DMS153 treated with DMSO at 0.1 percent for 48 hours (cell line): ENCODE measurements around the gene CCL11.
A peak's percentile ranks its signal among the peaks of the same experiment; 100 is the strongest.
"Not testable (repeated sequence)": the region's sequence is repeated elsewhere in the genome, so short reads cannot be mapped to it uniquely, and the experiment has no call there.

Experiments used
- DNase-seq: peaks from one replicate; lab custom pipeline; 2025; ENCODE audit not compliant: unreplicated experiment; lab: John Stamatoyannopoulos, UW

The CCL11 gene

GRCh38 chr17:34306466-34306865 lies 20.9 kb downstream of the CCL11 start:
- peak; percentile 13 for DNase-seq

GRCh38 chr17:34307110-34307509 lies 21.6 kb downstream of the CCL11 start:
- DNase-seq: no peak

GRCh38 chr17:34308371-34308770 lies 22.8 kb downstream of the CCL11 start:
- no peak for DNase-seq

GRCh38 chr17:34311291-34311690 lies 25.7 kb downstream of the CCL11 start:
- DNase-seq: no peak

GRCh38 chr17:34312080-34312479 lies 26.5 kb downstream of the CCL11 start:
- DNase-seq: no peak

- DNase-seq: no peak
Measured at GRCh38 chr17:34313164-34313563, 27.6 kb downstream of the CCL11 start.

- no peak for DNase-seq
Measured at GRCh38 chr17:34314279-34314678, 28.7 kb downstream of the CCL11 start.

- DNase-seq: no peak
Measured at GRCh38 chr17:34318474-34318873, 32.9 kb downstream of the CCL11 start.

- no peak for DNase-seq
Measured at GRCh38 chr17:34319039-34319483, 33.5 kb downstream of the CCL11 start, which contains the start of gene CCL8. Gene CCL8 (plus strand): TSS chr17:34319435. CDS start chr17:34319502, 67 bp downstream.

- DNase-seq: no peak
Measured at GRCh38 chr17:34321964-34322363, 36.4 kb downstream of the CCL11 start.

- DNase-seq: not testable (repeated sequence)
Measured at GRCh38 chr17:34327580-34327979, 42.0 kb downstream of the CCL11 start.

GRCh38 chr17:34337701-34338100 lies 52.2 kb downstream of the CCL11 start:
- DNase-seq: no peak
